ENCODE results near the gene UCKL1. TPM values are rescaled to one million over a fixed set of nuclear protein-coding genes. Genes with fewer than 3 reads are reported as not detected.

Gene UCKL1
- total RNA-seq, 1 donor from 2014 or later: 10.8 TPM

GRCh38 chr20:63892402-63892801 lies 63.8 kb downstream of the UCKL1 start:
- peaks cover 6% of the 10 kb centered on the region for H3K27me3 Mint-ChIP-seq (ENCODE audit: insufficient read depth, low read depth)

GRCh38 chr20:63891061-63892002 lies 64.9 kb downstream of the UCKL1 start:
- Histone ChIP-seq H3K4me3 (no peak overlapping the region), H3K36me3 (no peaks in the 10 kb centered on the region), H3K9me3 (ENCODE audit: low read depth) (no peaks in the 10 kb centered on the region), H3K79me2 (ENCODE audit: low read depth) (peaks cover 10% of the 10 kb centered on the region), H3F3A (ENCODE audit: low read depth) (peaks cover 27% of the 10 kb centered on the region), H3K4me1 (peaks cover 6% of the 10 kb centered on the region), H3K27me3 (no peaks in the 10 kb centered on the region), H3K4me2 (no peak overlapping the region), H4K20me1 (ENCODE audit: low read depth) (peaks cover 28% of the 10 kb centered on the region), H3K27ac (no peak overlapping the region), H2AFZ (replicated peaks) (no peak overlapping the region), H3K9ac (no peak overlapping the region)
- H3K4me1 Mint-ChIP-seq: peaks cover 12% of the 10 kb centered on the region
- TF ChIP-seq CTCF (IDR thresholded peaks at IDR 0.05) (peak; percentile 5), EZH2 (IDR thresholded peaks at IDR 0.05) (no peak)
- peaks cover 11% of the 10 kb centered on the region for H3K36me3 Mint-ChIP-seq
- no peak for DNase-seq (ENCODE audit: low spot score)
- H3K27me3 Mint-ChIP-seq (ENCODE audit: insufficient read depth, low read depth): peaks cover 3% of the 10 kb centered on the region
- no peak overlapping the region for H3K27ac Mint-ChIP-seq
- peak overlapping the region; percentile 28 for H3K4me3 Mint-ChIP-seq
- no peaks in the 10 kb centered on the region for H3K9me3 Mint-ChIP-seq

More at GRCh38 chr20:63892402-63892801, 63.8 kb downstream of the UCKL1 start:
- no peak overlapping the region for H3K9ac ChIP-seq
- peaks cover 31% of the 10 kb centered on the region for H3F3A ChIP-seq (ENCODE audit: low read depth)
- Mint-ChIP-seq H3K27ac (no peak overlapping the region), H3K4me3 (no peak overlapping the region), H3K4me1 (peaks cover 20% of the 10 kb centered on the region), H3K9me3 (no peaks in the 10 kb centered on the region), H3K36me3 (peaks cover 8% of the 10 kb centered on the region)
- H3K9me3 ChIP-seq (ENCODE audit: low read depth): no peaks in the 10 kb centered on the region
- H3K4me1 ChIP-seq: peaks cover 9% of the 10 kb centered on the region
- no peak overlapping the region for H3K27ac ChIP-seq
- DNase-seq (ENCODE audit: low spot score): no peak
- H3K79me2 ChIP-seq (ENCODE audit: low read depth): peaks cover 21% of the 10 kb centered on the region
- no peaks in the 10 kb centered on the region for H3K36me3 ChIP-seq
- no peaks in the 10 kb centered on the region for H3K27me3 ChIP-seq
- no peak overlapping the region for H3K4me2 ChIP-seq
- TF ChIP-seq EZH2phosphoT487 (IDR thresholded peaks at IDR 0.05): no peak
- TF ChIP-seq CTCF (IDR thresholded peaks at IDR 0.05): no peak
- TF ChIP-seq EZH2 (IDR thresholded peaks at IDR 0.05): no peak
- peaks cover 39% of the 10 kb centered on the region for H4K20me1 ChIP-seq (ENCODE audit: low read depth)
- no peak overlapping the region for H2AFZ ChIP-seq (replicated peaks)
- H3K4me3 ChIP-seq: no peak overlapping the region

GRCh38 chr20:63890616-63891015 lies 65.6 kb downstream of the UCKL1 start:
- no peak overlapping the region for H3K4me2 ChIP-seq
- Mint-ChIP-seq H3K27ac (no peak overlapping the region), H3K9me3 (no peaks in the 10 kb centered on the region), H3K4me1 (peaks cover 4% of the 10 kb centered on the region), H3K4me3 (no peak overlapping the region), H3K36me3 (peaks cover 11% of the 10 kb centered on the region), H3K27me3 (ENCODE audit: insufficient read depth, low read depth) (peaks cover 3% of the 10 kb centered on the region)
- H3K9ac ChIP-seq: no peak overlapping the region
- no peaks in the 10 kb centered on the region for H3K9me3 ChIP-seq (ENCODE audit: low read depth)
- DNase-seq (ENCODE audit: low spot score): no peak
- no peaks in the 10 kb centered on the region for H3K36me3 ChIP-seq
- H3K4me3 ChIP-seq: no peak overlapping the region
- H3F3A ChIP-seq (ENCODE audit: low read depth): peaks cover 20% of the 10 kb centered on the region
- TF ChIP-seq EZH2phosphoT487 (IDR thresholded peaks at IDR 0.05) (no peak), EZH2 (IDR thresholded peaks at IDR 0.05) (no peak), CTCF (IDR thresholded peaks at IDR 0.05) (no peak)
- H4K20me1 ChIP-seq (ENCODE audit: low read depth): peaks cover 21% of the 10 kb centered on the region
- peaks cover under 1% of the 10 kb centered on the region for H3K4me1 ChIP-seq
- H2AFZ ChIP-seq (replicated peaks): no peak overlapping the region
- peaks cover 3% of the 10 kb centered on the region for H3K79me2 ChIP-seq (ENCODE audit: low read depth)
- H3K27me3 ChIP-seq: no peaks in the 10 kb centered on the region
- no peak overlapping the region for H3K27ac ChIP-seq

Data from neural progenitor cell (in vitro differentiated cells).